ENCODE data around the gene NOBOX.

Gene NOBOX

DNA sequence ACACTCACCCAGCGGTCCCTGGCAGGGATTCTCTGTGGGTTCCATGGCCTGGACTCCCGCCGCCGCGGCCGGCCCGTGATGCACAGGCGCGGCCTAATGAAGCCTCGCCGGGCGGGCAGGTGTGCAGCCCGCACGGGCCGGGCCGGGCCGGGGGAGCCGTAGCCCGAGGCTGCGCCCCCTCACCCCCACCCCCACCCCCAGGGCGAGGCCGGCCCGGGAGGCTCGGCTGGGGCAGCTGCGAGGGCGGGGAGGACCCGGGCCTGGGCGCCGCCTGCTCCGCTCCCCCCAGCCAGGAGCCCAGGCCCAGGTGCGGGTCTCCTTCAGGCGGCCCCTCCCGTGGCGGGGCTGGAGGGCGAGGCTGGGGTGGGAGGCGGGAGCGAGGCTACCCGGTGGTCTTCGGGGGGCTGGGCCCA is at the start of gene NOBOX:
Gene NOBOX (minus strand): TSS at position 45 of the 413 bp plus-strand sequence.
- no peak within 1 kb of the TSS for H3K4me3 ChIP-seq (ENCODE audit: low read depth, low read length)
- TF ChIP-seq, protein P1, sequence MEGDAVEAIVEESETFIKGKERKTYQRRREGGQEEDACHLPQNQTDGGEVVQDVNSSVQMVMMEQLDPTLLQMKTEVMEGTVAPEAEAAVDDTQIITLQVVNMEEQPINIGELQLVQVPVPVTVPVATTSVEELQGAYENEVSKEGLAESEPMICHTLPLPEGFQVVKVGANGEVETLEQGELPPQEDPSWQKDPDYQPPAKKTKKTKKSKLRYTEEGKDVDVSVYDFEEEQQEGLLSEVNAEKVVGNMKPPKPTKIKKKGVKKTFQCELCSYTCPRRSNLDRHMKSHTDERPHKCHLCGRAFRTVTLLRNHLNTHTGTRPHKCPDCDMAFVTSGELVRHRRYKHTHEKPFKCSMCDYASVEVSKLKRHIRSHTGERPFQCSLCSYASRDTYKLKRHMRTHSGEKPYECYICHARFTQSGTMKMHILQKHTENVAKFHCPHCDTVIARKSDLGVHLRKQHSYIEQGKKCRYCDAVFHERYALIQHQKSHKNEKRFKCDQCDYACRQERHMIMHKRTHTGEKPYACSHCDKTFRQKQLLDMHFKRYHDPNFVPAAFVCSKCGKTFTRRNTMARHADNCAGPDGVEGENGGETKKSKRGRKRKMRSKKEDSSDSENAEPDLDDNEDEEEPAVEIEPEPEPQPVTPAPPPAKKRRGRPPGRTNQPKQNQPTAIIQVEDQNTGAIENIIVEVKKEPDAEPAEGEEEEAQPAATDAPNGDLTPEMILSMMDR (IDR thresholded peaks at IDR 0.05; ENCODE audit: low read depth, low read length): no peak

DNA sequence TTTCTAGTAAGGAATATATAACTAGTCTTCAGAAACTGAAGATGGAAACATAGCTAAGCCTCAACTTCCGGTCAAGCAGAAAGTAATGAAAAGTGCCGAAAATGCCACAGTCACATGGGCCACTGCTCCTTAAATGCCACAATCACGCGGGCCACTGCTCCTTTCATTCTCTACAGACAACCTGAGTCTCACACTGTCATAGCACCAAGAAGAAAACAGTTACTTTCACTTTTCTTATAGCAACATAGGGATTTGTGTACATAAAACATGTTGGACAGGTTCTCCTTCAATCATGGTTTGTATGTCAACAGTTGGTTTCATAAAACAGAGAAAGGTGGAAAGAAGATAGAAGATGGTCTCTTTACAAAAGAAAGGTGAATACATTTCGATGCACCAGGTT is 48.6 kb upstream of the NOBOX start:
- TF ChIP-seq, protein P1 (IDR thresholded peaks at IDR 0.05; ENCODE audit: low read depth, low read length): no peak
- H3K4me3 ChIP-seq (ENCODE audit: low read depth, low read length): no peak overlapping the region
- no peak for DNase-seq (ENCODE audit: low read depth, low spot score)
- in situ Hi-C loops (cut with HindIII; ENCODE audit: low sequenced_read_pairs): no loop called here

More for the DNA sequence above, at the start of gene NOBOX:
- in situ Hi-C loops (cut with HindIII; ENCODE audit: low sequenced_read_pairs): no loop called here
- no peak for DNase-seq (ENCODE audit: low read depth, low spot score)

DNA sequence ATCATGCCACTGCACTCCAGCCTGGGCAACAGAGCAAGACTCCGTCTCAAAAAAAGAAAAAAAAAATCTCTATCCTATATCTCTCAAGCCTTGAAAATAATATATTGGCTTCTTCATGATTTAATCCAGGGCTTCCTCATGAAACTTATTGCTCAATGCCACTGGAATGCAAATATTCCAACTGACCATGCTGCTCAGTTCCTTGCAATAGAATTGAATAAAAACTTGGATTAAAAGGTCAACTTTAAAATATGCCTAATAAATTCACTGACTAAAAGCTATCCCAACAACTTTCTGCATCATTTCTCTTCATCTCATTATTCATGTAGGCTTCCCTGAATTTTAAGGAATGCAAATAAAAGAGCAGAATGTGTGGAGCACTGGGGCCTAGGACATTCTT is 42.1 kb upstream of the NOBOX start:
- DNase-seq (ENCODE audit: low read depth, low spot score): no peak
- TF ChIP-seq, protein P1 (IDR thresholded peaks at IDR 0.05; ENCODE audit: low read depth, low read length): no peak
- in situ Hi-C loops (cut with HindIII; ENCODE audit: low sequenced_read_pairs): no loop called here
- no peak overlapping the region for H3K4me3 ChIP-seq (ENCODE audit: low read depth, low read length)

DNA sequence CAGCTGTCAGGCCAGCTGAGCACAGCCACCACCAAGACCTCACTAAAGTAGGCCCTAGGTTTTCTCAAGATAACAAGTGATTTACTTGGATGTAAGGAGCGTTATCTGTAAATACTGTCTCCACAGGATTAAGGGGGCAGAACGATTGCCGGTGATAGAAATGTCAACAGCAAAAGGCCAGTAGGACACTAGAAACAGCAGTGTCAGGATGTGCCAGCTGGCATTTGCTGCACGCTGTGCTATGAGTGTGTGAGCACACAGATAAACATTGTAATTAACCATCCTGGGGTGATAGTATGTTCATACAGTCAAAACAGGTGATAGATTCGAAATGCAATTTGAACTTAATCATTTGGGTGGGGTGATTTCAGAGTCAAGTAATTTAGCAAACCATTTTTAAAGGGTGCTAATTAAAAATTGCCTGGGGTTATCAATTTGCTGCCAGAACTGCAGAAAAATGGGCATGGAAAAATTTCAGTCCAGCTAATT is 36.3 kb upstream of the NOBOX start:
- in situ Hi-C loops (cut with HindIII; ENCODE audit: low sequenced_read_pairs): no loop called here
- H3K4me3 ChIP-seq (ENCODE audit: low read depth, low read length): no peak overlapping the region
- TF ChIP-seq, protein P1 (IDR thresholded peaks at IDR 0.05; ENCODE audit: low read depth, low read length): no peak
- DNase-seq (ENCODE audit: low read depth, low spot score): no peak

DNA sequence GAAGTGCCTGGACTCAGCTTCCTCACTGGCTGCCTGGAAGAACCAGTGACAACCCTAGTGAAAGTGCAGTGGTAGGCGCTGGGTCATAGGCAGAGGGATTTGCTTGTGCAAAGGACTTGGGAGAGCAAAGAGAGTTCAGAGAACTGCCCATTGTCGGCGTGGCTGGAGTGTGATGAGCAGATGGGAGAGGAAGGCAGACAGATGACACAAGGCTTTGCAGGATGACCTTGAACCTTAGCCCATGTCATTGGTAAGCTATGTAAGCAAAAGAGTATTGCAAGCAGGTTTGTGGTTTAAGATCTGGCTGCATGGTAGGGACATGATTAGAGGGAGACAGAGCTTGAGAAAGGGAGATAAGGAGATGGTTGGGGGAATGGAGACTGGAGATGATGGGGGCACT is 35.3 kb upstream of the NOBOX start:
- in situ Hi-C loops (cut with HindIII; ENCODE audit: low sequenced_read_pairs): no loop called here
- TF ChIP-seq, protein P1 (IDR thresholded peaks at IDR 0.05; ENCODE audit: low read depth, low read length): no peak
- no peak for DNase-seq (ENCODE audit: low read depth, low spot score)
- no peak overlapping the region for H3K4me3 ChIP-seq (ENCODE audit: low read depth, low read length)

DNA sequence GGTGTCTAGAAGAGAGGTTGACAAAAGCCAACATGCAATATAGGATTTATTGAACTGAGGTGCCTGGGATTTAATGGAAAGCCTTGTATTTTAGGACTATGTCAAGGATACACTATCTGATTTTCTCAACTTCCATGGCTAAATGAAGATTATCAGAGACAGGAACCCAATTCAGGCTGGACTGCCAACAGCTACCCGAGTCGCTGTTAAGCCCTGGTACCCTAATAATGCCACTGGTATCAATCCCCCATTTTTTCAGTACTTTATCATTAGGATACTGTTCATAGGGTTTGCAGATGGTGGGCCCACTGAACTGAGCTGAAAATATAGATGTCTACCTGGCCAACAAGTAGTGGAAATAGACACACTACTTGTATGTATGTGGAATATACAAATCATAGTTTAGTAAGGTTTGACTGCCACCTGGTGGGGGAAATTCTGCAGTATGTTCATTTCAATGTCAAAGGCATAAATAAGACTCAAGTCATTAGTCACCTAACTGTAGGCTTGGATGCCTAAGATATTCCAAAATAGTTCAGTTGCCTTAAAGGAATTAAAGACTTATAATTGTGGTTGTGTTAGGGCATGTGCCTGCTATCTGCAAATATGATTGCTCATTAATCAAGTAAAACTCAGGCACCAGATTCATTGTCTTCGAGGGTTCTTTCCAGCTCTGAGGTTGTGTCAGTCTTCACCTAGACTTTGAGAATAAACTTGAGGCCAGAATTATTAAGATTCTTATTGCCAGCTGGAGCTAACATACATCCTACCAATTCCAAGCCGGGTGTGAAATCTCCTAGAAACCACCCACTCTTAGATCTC is 34.1 kb upstream of the NOBOX start:
- TF ChIP-seq, protein P1 (IDR thresholded peaks at IDR 0.05; ENCODE audit: low read depth, low read length): peak; percentile 42
- in situ Hi-C loops (cut with HindIII; ENCODE audit: low sequenced_read_pairs): no loop called here
- no peak overlapping the region for H3K4me3 ChIP-seq (ENCODE audit: low read depth, low read length)
- peak; percentile 64 for DNase-seq (ENCODE audit: low read depth, low spot score)

Data from astrocyte of the spinal cord (primary cell).